PC-9 (cell line): Measurements from ENCODE around the gene MINDY1.

Source experiments
- EZH2 ChIP-seq: fragments of 200-600 bp; sonication (generic); IDR thresholded peaks from 2 replicates; pipeline ENCODE4 v1.8.0; 2017; ENCODE audit warnings: antibody characterized with exemption, low read depth
- TF ChIP-seq, protein P1 (sequence below): fragments of 200-600 bp; sonication (generic); conservative IDR thresholded peaks from 2 replicates; pipeline ENCODE4 v1.6.1; 2017; ENCODE audit warnings: mixed run types, antibody characterized with exemption, mild to moderate bottlenecking, moderate library complexity

DNA sequence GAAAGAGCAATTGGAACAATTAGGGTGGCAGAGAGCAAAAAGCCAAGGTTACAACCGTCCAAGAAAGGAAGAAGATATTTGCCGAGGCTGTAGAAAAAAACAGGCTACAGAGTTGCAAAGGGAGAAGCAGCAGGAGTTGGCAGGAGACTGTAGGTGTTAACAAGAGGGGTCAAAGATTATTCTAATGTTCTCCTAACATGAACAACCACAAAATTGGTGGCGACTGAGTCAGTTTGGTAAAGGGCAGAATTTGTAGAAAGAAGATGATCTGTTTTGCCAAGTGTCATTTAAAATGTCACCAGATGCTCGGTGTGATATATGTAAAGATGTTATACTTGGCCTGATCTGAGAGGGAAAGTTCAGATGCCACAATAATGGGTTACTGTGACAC lies 1.1 kb upstream of the MINDY1 start:
- TF ChIP-seq, protein P1, sequence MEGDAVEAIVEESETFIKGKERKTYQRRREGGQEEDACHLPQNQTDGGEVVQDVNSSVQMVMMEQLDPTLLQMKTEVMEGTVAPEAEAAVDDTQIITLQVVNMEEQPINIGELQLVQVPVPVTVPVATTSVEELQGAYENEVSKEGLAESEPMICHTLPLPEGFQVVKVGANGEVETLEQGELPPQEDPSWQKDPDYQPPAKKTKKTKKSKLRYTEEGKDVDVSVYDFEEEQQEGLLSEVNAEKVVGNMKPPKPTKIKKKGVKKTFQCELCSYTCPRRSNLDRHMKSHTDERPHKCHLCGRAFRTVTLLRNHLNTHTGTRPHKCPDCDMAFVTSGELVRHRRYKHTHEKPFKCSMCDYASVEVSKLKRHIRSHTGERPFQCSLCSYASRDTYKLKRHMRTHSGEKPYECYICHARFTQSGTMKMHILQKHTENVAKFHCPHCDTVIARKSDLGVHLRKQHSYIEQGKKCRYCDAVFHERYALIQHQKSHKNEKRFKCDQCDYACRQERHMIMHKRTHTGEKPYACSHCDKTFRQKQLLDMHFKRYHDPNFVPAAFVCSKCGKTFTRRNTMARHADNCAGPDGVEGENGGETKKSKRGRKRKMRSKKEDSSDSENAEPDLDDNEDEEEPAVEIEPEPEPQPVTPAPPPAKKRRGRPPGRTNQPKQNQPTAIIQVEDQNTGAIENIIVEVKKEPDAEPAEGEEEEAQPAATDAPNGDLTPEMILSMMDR, result no peak
- TF ChIP-seq EZH2, result no peak
